ENCODE results near the gene C4orf54. TPM values are rescaled to one million over a fixed set of nuclear protein-coding genes. Genes with fewer than 3 reads are reported as not detected.

The C4orf54 gene
- total RNA-seq, result 132 TPM

DNA sequence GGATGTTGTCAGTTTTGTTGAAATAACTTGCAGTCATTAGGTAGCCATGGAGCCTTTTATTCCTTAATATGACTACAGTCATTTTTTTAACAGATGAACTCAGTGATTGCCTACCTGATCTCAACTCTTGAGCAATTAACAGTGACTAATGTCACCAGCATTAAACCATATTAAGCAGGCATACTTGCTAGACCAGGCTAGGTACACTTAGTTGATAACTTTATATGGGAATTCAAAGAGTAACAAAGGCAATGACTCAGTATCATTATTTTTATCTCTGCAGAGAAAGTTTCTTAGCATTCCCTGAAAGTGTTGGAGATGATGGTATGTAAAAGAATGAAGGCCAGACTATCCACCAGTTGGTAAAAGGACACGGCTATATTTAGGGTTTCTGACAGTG, at the start of gene C4orf54:
Gene C4orf54, minus strand, starts transcription at position 31 of the 400 bp plus-strand sequence. CDS start 3,180 bp downstream, outside the sequence.
- no peak within 1 kb of the TSS for H3K4me3 ChIP-seq (ENCODE audit: low read length in 3 of 3)
- no peaks in the 10 kb centered on the region for H3K27me3 ChIP-seq (ENCODE audit: control insufficient read depth in 3 of 3, insufficient read depth in 3 of 3, low read length in 3 of 3)
- peak within 1 kb of the TSS; percentile 97 for H3K27ac ChIP-seq (ENCODE audit: low read depth, low read length)
- peaks cover 16 to 41% (median 19%) of the 10 kb centered on the region in 3 donors for H3K4me1 ChIP-seq (ENCODE audit: control insufficient read depth in 3 of 3, insufficient read depth in 3 of 3, low read length in 3 of 3)
- peak within 1 kb of the TSS in 1 of 3 donors; percentile 40 for H3K9ac ChIP-seq (ENCODE audit: low read depth in 1 of 3, low read length in 3 of 3)
- H3K9me3 ChIP-seq (ENCODE audit: control insufficient read depth in 3 of 3, low read length in 3 of 3), result no peaks in the 10 kb centered on the region
- H3K36me3 ChIP-seq (ENCODE audit: control insufficient read depth in 3 of 3, insufficient read depth in 3 of 3, low read length in 3 of 3), result no peaks in the 10 kb centered on the region

GRCh38 chr4:99705891-99706290, 48.3 kb upstream of the C4orf54 start:
- H3K9ac ChIP-seq (ENCODE audit: low read depth in 1 of 3, low read length in 3 of 3), result no peak overlapping the region
- H3K27ac ChIP-seq (ENCODE audit: low read depth, low read length), result no peak overlapping the region
- no peak overlapping the region for H3K4me3 ChIP-seq (ENCODE audit: low read length in 3 of 3)
- H3K36me3 ChIP-seq (ENCODE audit: control insufficient read depth in 3 of 3, insufficient read depth in 3 of 3, low read length in 3 of 3), result no peaks in the 10 kb centered on the region
- no peaks in the 10 kb centered on the region for H3K9me3 ChIP-seq (ENCODE audit: control insufficient read depth in 3 of 3, low read length in 3 of 3)
- H3K27me3 ChIP-seq (ENCODE audit: control insufficient read depth in 3 of 3, insufficient read depth in 3 of 3, low read length in 3 of 3), result no peaks in the 10 kb centered on the region
- H3K4me1 ChIP-seq (ENCODE audit: control insufficient read depth in 3 of 3, insufficient read depth in 3 of 3, low read length in 3 of 3), result no peaks in the 10 kb centered on the region

DNA sequence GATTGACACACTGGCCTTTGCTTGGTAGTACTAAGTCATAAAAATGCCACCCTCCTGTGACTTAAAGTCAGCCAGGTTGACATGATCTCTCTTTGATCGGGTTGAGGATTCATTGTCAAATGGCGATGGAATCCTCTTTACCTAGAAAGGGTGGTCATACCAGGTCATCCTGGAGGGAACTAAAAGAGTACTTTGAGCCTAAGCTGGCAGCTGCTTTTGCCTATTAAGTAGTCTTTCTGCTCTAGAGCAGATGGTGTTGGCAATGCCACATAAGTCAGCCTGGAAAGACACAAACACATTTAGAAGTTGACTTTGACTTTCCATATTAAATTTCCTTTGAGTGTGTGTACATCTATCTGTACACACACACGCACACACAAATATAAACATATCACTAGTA, 39.2 kb upstream of the C4orf54 start:
- Histone ChIP-seq H3K9ac (ENCODE audit: low read depth in 1 of 3, low read length in 3 of 3) (no peak overlapping the region), H3K36me3 (ENCODE audit: control insufficient read depth in 3 of 3, insufficient read depth in 3 of 3, low read length in 3 of 3) (no peaks in the 10 kb centered on the region), H3K4me1 (ENCODE audit: control insufficient read depth in 3 of 3, insufficient read depth in 3 of 3, low read length in 3 of 3) (peaks cover 2 to 9% (median 3%) of the 10 kb centered on the region in 3 donors), H3K9me3 (ENCODE audit: control insufficient read depth in 3 of 3, low read length in 3 of 3) (no peaks in the 10 kb centered on the region), H3K27ac (ENCODE audit: low read depth, low read length) (peak overlapping the region; percentile 20), H3K27me3 (ENCODE audit: control insufficient read depth in 3 of 3, insufficient read depth in 3 of 3, low read length in 3 of 3) (no peaks in the 10 kb centered on the region), H3K4me3 (ENCODE audit: low read length in 3 of 3) (no peak overlapping the region)

DNA sequence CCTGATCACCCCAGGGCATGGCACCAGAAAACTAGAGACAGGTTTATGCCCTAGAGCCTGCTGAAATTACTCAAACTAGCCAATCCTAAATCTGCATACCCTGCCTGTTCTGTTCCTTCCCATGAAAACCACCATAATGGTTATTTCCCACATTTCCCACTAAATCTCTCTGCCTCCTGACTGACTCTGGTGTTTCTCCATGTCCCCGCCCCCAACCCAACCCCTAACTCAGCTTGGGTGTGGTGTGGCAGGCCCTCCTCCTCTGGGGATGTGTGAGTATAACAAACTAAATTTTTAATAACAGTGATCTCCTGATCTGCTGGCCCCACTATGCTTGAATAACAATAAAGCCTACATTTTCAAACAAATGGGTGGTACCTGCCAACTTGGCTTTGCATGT, 35.5 kb upstream of the C4orf54 start:
- H3K4me1 ChIP-seq (ENCODE audit: control insufficient read depth in 3 of 3, insufficient read depth in 3 of 3, low read length in 3 of 3), result peaks cover 2 to 9% (median 3%) of the 10 kb centered on the region in 3 donors
- no peak overlapping the region for H3K4me3 ChIP-seq (ENCODE audit: low read length in 3 of 3)
- no peaks in the 10 kb centered on the region for H3K36me3 ChIP-seq (ENCODE audit: control insufficient read depth in 3 of 3, insufficient read depth in 3 of 3, low read length in 3 of 3)
- H3K27ac ChIP-seq (ENCODE audit: low read depth, low read length), result no peak overlapping the region
- H3K27me3 ChIP-seq (ENCODE audit: control insufficient read depth in 3 of 3, insufficient read depth in 3 of 3, low read length in 3 of 3), result no peaks in the 10 kb centered on the region
- H3K9ac ChIP-seq (ENCODE audit: low read depth in 1 of 3, low read length in 3 of 3), result no peak overlapping the region
- H3K9me3 ChIP-seq (ENCODE audit: control insufficient read depth in 3 of 3, low read length in 3 of 3), result no peaks in the 10 kb centered on the region

- H3K27me3 ChIP-seq (ENCODE audit: control insufficient read depth in 3 of 3, insufficient read depth in 3 of 3, low read length in 3 of 3), result no peaks in the 10 kb centered on the region
- no peaks in the 10 kb centered on the region for H3K9me3 ChIP-seq (ENCODE audit: control insufficient read depth in 3 of 3, low read length in 3 of 3)
- H3K4me1 ChIP-seq (ENCODE audit: control insufficient read depth in 3 of 3, insufficient read depth in 3 of 3, low read length in 3 of 3), result peaks cover 0 to 5% (median 4%) of the 10 kb centered on the region in 3 donors
- no peak overlapping the region for H3K9ac ChIP-seq (ENCODE audit: low read depth in 1 of 3, low read length in 3 of 3)
- no peak overlapping the region for H3K27ac ChIP-seq (ENCODE audit: low read depth, low read length)
- H3K36me3 ChIP-seq (ENCODE audit: control insufficient read depth in 3 of 3, insufficient read depth in 3 of 3, low read length in 3 of 3), result no peaks in the 10 kb centered on the region
- H3K4me3 ChIP-seq (ENCODE audit: low read length in 3 of 3), result no peak overlapping the region
Measured at GRCh38 chr4:99690990-99691389, 33.4 kb upstream of the C4orf54 start.

GRCh38 chr4:99690472-99690871, 32.8 kb upstream of the C4orf54 start:
- H3K9ac ChIP-seq (ENCODE audit: low read depth in 1 of 3, low read length in 3 of 3), result no peak overlapping the region
- H3K9me3 ChIP-seq (ENCODE audit: control insufficient read depth in 3 of 3, low read length in 3 of 3), result no peaks in the 10 kb centered on the region
- H3K27ac ChIP-seq (ENCODE audit: low read depth, low read length), result no peak overlapping the region
- H3K36me3 ChIP-seq (ENCODE audit: control insufficient read depth in 3 of 3, insufficient read depth in 3 of 3, low read length in 3 of 3), result no peaks in the 10 kb centered on the region
- H3K27me3 ChIP-seq (ENCODE audit: control insufficient read depth in 3 of 3, insufficient read depth in 3 of 3, low read length in 3 of 3), result no peaks in the 10 kb centered on the region
- no peak overlapping the region for H3K4me3 ChIP-seq (ENCODE audit: low read length in 3 of 3)
- H3K4me1 ChIP-seq (ENCODE audit: control insufficient read depth in 3 of 3, insufficient read depth in 3 of 3, low read length in 3 of 3), result peaks cover 0 to 5% (median 4%) of the 10 kb centered on the region in 3 donors

GRCh38 chr4:99687120-99687519, 29.5 kb upstream of the C4orf54 start:
- Histone ChIP-seq H3K9me3 (ENCODE audit: control insufficient read depth in 3 of 3, low read length in 3 of 3) (no peaks in the 10 kb centered on the region), H3K9ac (ENCODE audit: low read depth in 1 of 3, low read length in 3 of 3) (no peak overlapping the region), H3K36me3 (ENCODE audit: control insufficient read depth in 3 of 3, insufficient read depth in 3 of 3, low read length in 3 of 3) (no peaks in the 10 kb centered on the region), H3K27me3 (ENCODE audit: control insufficient read depth in 3 of 3, insufficient read depth in 3 of 3, low read length in 3 of 3) (no peaks in the 10 kb centered on the region), H3K4me3 (ENCODE audit: low read length in 3 of 3) (peak overlapping the region in 1 of 3 donors; percentile 5), H3K27ac (ENCODE audit: low read depth, low read length) (no peak overlapping the region), H3K4me1 (ENCODE audit: control insufficient read depth in 3 of 3, insufficient read depth in 3 of 3, low read length in 3 of 3) (peaks cover 0 to 5% (median 4%) of the 10 kb centered on the region in 3 donors)

DNA sequence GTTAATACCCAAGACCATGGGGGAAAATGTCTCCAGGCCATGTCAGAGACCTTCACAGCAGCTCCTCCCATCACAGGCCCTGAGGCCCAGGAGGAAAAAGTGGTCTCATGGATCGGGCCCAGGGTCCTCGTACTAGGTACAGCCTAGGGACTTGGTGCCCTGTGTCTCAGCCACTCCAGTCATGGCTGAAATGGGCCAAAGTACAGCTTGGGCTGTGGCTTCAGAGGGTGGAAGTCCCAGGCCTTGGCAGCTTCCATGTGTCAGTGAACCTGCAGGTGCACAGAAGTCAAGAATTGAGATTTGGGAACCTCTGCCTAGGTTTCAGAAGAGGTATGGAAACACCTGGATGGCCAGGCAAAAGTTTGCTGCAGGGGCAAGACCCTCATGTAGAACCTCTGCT, 27.6 kb upstream of the C4orf54 start:
- no peaks in the 10 kb centered on the region for H3K36me3 ChIP-seq (ENCODE audit: control insufficient read depth in 3 of 3, insufficient read depth in 3 of 3, low read length in 3 of 3)
- no peak overlapping the region for H3K9ac ChIP-seq (ENCODE audit: low read depth in 1 of 3, low read length in 3 of 3)
- H3K27me3 ChIP-seq (ENCODE audit: control insufficient read depth in 3 of 3, insufficient read depth in 3 of 3, low read length in 3 of 3), result no peaks in the 10 kb centered on the region
- H3K9me3 ChIP-seq (ENCODE audit: control insufficient read depth in 3 of 3, low read length in 3 of 3), result no peaks in the 10 kb centered on the region
- H3K27ac ChIP-seq (ENCODE audit: low read depth, low read length), result no peak overlapping the region
- no peak overlapping the region for H3K4me3 ChIP-seq (ENCODE audit: low read length in 3 of 3)
- peaks cover under 1 to 6% (median 5%) of the 10 kb centered on the region in 3 donors for H3K4me1 ChIP-seq (ENCODE audit: control insufficient read depth in 3 of 3, insufficient read depth in 3 of 3, low read length in 3 of 3)

DNA sequence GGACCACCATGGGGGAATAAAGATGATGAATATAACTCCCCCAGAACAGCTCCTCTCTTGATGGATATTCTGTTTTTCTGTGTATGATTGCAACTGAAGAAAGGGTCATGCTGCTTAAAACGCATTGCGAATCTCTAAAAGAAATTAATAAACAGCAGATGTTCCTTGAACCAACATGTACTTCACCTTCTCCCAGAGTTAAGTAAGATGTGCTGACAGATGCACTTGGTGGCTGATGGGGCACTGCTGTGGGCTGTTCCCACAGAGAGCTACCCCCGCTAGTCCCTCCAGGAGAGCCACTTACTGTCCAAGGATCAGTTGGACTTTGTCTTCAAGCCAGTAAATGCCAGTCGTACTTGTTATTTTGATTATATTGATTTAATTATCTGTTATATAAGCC, 26.3 kb upstream of the C4orf54 start:
- Histone ChIP-seq H3K36me3 (ENCODE audit: control insufficient read depth in 3 of 3, insufficient read depth in 3 of 3, low read length in 3 of 3) (no peaks in the 10 kb centered on the region), H3K4me1 (ENCODE audit: control insufficient read depth in 3 of 3, insufficient read depth in 3 of 3, low read length in 3 of 3) (peaks cover 4 to 11% (median 8%) of the 10 kb centered on the region in 3 donors), H3K9ac (ENCODE audit: low read depth in 1 of 3, low read length in 3 of 3) (no peak overlapping the region), H3K27ac (ENCODE audit: low read depth, low read length) (no peak overlapping the region), H3K27me3 (ENCODE audit: control insufficient read depth in 3 of 3, insufficient read depth in 3 of 3, low read length in 3 of 3) (no peaks in the 10 kb centered on the region), H3K4me3 (ENCODE audit: low read length in 3 of 3) (no peak overlapping the region), H3K9me3 (ENCODE audit: control insufficient read depth in 3 of 3, low read length in 3 of 3) (no peaks in the 10 kb centered on the region)

GRCh38 chr4:99679976-99680375, 22.3 kb upstream of the C4orf54 start:
- peaks cover 4 to 5% (median 4%) of the 10 kb centered on the region in 3 donors for H3K4me1 ChIP-seq (ENCODE audit: control insufficient read depth in 3 of 3, insufficient read depth in 3 of 3, low read length in 3 of 3)
- peak overlapping the region; percentile 9 to 23 (median 16) for H3K4me3 ChIP-seq (ENCODE audit: low read length in 3 of 3)
- H3K9me3 ChIP-seq (ENCODE audit: control insufficient read depth in 3 of 3, low read length in 3 of 3), result no peaks in the 10 kb centered on the region
- peak overlapping the region in 2 of 3 donors; percentile 1 to 55 for H3K9ac ChIP-seq (ENCODE audit: low read depth in 1 of 3, low read length in 3 of 3)
- no peaks in the 10 kb centered on the region for H3K36me3 ChIP-seq (ENCODE audit: control insufficient read depth in 3 of 3, insufficient read depth in 3 of 3, low read length in 3 of 3)
- H3K27me3 ChIP-seq (ENCODE audit: control insufficient read depth in 3 of 3, insufficient read depth in 3 of 3, low read length in 3 of 3), result no peaks in the 10 kb centered on the region
- H3K27ac ChIP-seq (ENCODE audit: low read depth, low read length), result peak overlapping the region; percentile 77

Data from skeletal muscle tissue (tissue), 4 donors.